ENCODE results near the gene ARL6. TPM values are rescaled to one million over a fixed set of nuclear protein-coding genes. Genes with fewer than 3 reads are reported as not detected.

Gene ARL6
- total RNA-seq: 4.0 TPM
- long read RNA-seq, full-length matches to known transcripts: 2 of 2 reads
- long read RNA-seq, partial matches to known transcripts: 0 of 2 reads
- long read RNA-seq, other reads (novel, unspliced or antisense): 0 of 2 reads

- DNase-seq (ENCODE audit: low spot score): peak; percentile 91
Measured at GRCh38 chr3:97764407-97765238, at the start of gene ARL6. Gene ARL6 (plus strand): TSS chr3:97764758. CDS start chr3:97768108, 3,350 bp downstream.

- no peak for DNase-seq (ENCODE audit: low spot score)
Measured at GRCh38 chr3:97719156-97719821, 45.3 kb upstream of the ARL6 start.

DNA sequence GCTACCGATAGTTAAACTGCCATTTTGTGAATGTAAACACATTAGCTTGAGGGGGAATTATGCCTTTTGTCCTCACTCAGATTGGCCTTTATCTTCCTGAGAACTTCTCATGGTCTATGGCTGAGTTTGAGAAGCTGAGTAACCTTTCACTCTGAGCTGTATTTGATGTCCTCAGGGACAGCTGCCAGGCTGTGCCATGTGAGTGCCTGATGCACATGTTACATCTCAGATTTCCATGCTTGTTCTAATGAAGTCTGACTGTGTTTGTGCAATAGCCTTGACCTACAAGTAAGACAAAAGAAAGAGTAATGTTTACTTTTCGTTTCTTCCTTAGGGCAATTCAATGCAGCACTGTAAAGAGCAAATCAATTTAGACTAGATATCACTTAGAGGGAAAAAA is 44.1 kb upstream of the ARL6 start:
- DNase-seq (ENCODE audit: low spot score): no peak

GRCh38 chr3:97721446-97721845 is 43.1 kb upstream of the ARL6 start:
- no peak for DNase-seq (ENCODE audit: low spot score)

- no peak for DNase-seq (ENCODE audit: low spot score)
Measured at GRCh38 chr3:97736928-97737327, 27.6 kb upstream of the ARL6 start.

GRCh38 chr3:97738761-97739160 is 25.8 kb upstream of the ARL6 start:
- no peak for DNase-seq (ENCODE audit: low spot score)

DNA sequence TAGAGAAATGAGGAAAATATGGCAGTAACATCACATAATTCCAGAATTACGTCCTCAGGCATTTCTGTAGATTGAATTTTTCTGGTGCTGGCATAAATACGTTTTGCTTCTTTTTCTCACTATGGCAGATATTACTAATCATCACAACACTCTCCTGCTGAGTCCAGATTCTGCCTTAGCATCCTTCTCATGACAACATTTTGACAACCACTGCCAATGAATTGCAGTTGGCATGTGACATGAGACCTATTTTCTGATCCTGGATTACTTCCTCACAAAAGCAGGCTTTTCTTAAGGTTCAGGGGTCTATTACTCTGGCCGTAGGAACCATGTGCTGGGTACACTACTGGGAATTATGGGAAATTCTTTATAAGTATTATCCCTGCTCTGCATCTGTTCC is 22.5 kb upstream of the ARL6 start:
- no peak for DNase-seq (ENCODE audit: low spot score)

DNA sequence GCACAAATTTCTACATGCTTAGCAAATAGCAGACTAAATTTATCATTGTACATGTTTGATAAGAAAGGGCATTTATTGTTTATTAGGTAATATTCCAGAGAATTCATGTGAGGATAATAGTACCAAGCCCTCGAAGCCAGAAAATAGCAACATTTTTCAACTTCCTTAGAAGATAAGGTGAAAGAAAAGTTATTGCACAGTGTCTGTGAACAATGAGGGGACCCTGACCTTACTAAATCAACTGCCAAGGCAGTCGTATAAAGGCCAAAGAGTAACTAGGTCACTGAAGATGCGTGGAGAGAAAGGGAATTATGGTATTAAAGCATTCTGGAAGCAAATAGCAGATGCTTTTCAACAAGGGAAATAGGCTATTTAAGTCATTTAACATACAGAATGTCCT is 20.3 kb upstream of the ARL6 start:
- no peak for DNase-seq (ENCODE audit: low spot score)

DNA sequence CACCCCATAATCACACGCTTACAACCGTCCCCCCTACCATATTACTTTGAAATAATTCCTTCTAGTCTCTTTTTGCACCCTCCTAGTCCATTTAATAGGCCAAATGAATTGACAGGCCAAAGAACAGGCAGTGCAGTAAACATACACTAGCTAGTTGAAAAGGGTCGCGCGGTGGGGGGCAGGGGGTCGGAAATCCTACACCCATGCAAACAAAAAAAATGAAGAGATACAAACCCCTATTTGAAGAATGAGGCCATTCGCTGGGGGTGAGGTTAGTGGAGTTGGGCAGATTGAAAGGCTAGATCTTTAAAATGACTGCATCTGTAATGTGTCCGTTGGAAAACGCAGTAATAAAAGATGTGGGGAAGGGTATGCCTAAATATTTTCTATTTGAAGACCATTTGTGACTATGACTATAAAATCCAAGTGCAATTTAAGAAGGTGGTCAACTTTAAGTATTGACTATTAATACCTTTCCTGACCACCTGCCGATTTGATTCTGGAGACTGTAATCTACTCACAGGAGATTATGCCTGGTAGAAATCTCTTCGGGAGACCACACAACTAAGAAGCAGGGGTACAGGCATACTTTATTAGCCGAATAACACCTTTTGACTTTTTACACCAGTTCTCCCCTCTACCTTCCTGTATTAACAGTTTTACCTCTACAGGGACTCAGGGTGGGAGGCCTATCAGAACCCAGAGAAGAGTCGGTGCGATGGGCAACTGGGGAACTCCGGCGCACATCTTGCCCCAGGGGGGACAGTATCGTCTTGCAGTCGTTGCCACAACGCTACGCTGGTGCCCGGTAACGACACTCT is 762 bp upstream of the ARL6 start:
- no peak for DNase-seq (ENCODE audit: low spot score)

DNA sequence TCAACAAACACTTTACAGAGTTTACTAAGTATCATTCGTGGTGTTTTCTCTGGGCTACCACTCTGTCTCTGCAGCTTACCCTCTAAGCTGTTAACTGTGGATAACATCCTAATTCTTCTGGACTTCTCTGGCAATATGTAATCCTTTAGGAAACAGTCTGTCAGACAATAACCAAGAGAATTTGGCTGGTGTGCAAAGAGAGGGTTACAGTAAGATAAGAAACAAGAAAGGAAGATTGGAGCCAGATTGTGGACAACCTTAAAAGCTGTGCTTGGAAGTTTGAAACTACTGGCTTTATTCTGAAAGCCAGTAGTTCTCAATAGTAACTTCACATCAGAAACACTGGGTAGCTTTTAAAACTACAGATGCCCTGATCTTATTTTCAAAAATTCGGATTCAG is 778 bp downstream of the ARL6 start:
- DNase-seq (ENCODE audit: low spot score): no peak

DNA sequence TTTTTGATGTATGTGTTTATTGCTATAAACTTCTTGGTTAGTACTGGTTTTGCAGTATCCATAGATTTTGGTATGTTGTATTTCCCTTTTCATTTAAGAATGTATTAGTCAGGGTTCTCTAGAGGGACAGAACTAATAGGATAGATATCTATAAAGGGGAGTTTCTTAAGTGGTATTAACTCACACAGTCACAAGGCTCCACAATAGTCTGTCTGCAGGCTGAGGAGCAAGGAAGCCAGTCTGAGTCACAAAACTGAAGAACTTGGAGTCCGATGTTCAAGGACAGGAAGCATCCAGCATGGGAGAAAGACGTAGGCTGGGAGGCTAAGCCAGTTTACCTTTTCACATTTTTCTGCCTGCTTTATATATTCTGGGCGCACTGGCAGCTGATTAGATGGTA is 8.4 kb downstream of the ARL6 start:
- no peak for DNase-seq (ENCODE audit: low spot score)

- DNase-seq (ENCODE audit: low spot score): no peak
Measured at GRCh38 chr3:97778152-97778551, 13.6 kb downstream of the ARL6 start.

GRCh38 chr3:97793420-97794019 is 29.0 kb downstream of the ARL6 start:
- DNase-seq (ENCODE audit: low spot score): no peak

- DNase-seq (ENCODE audit: low spot score): no peak
Measured at GRCh38 chr3:97795951-97796350, 31.4 kb downstream of the ARL6 start.

DNA sequence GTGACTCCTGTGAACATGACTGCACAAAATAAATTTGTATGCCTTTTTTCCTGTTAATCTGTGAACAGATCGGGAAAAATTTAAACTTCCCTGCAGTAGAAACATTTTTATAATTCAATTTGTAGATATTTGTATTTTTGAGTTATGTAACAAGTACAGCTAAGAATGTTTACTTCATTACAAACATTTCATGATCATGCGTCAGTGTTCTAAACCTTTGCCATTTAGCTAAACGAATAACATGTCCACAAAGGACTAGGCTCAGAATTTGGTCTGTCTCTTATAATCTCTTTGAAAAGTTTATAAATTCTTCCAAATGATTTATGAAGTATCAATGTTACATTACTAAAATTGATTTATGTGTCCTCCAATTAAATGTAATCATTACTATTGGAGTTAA is 39.9 kb downstream of the ARL6 start:
- no peak for DNase-seq (ENCODE audit: low spot score)

- no peak for DNase-seq (ENCODE audit: low spot score)
Measured at GRCh38 chr3:97810779-97811390, 46.3 kb downstream of the ARL6 start.

GRCh38 chr3:97815149-97815917 is 50.8 kb downstream of the ARL6 start:
- DNase-seq (ENCODE audit: low spot score): no peak

GRCh38 chr3:97816811-97817210 is 52.3 kb downstream of the ARL6 start:
- DNase-seq (ENCODE audit: low spot score): no peak

- no peak for DNase-seq (ENCODE audit: low spot score)
Measured at GRCh38 chr3:97817965-97818364, 53.4 kb downstream of the ARL6 start.

- no peak for DNase-seq (ENCODE audit: low spot score)
Measured at GRCh38 chr3:97820780-97821179, 56.2 kb downstream of the ARL6 start.
